ENCODE results near the gene RGS3.
"Not testable (repeated sequence)": the region's sequence is repeated elsewhere in the genome, so short reads cannot be mapped to it uniquely, and the experiment has no call there.

Gene RGS3

DNA sequence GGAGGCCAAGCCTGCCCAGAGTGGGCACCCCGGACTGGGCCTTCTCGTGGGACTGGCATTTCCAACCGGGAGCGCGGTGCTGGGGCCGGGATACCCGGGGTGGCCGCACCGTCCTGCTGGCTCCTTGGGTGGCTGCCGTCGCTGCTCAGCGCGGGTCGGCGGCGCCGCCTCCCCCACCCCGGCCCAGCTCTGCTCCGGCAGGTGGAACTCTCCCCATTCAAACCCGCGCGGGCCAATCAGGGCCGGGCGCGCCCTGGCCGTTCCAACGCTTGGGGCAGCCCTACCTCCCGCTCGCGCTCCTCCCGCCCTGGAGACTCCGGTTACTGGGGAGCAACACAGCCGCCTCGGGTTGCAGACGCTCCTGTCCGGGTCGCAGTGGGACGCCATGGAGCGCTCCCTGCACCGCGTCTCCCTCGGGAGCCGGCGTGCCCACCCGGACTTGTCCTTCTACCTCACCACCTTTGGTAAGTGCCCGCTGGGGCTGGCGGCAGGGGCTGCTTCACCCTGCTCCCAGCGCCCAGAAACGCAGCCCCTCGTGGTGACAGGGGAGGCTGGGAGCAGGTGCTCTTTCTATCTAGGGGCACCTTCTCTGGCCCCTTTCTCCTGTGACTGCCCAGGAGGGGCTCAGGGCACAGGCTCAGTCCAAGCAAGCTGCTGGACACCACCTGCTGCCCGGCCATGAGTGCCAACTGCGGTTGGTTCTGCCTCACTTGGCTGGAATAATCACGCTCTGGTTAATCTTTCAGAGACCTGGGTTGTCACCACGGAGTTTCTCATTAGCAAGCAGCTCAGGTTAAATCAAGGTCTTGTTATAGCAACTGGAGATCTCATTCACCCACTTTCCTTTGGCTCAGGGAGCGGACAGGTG lies at the start of gene RGS3:
TSS of gene RGS3 (plus strand) at position 310 of the 868 bp plus-strand sequence. CDS start at position 386, 76 bp downstream.
- DNase-seq (ENCODE audit: low read depth): no peak

DNA sequence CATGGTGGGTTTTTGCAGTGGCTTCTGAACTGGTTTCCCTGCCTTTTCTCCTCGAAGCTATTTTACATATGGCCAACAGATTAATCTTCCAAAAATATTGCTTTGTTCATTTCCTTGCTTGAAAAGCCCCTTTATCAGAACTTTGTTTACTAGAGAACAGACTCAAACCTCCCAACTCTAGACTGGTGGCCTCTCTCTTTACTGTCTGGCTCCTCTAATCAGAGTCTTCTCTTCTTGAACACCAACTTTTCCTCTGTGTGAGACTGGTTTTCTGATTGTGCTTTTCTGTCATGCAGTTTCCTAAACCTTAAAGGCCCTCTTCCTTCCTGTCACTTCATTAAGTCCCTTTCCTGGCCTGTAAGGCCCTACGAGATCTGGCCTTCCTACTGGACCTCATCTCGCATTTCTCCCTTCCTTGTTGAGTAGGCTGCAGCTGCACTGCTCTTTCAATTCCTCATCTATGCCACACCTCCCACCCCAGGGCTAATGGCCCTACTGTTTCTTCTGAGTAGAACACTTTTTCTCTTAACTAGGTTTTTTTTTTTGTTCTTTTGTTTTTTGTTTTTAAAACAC lies 47.3 kb upstream of the RGS3 start:
- DNase-seq (ENCODE audit: low read depth): no peak

DNA sequence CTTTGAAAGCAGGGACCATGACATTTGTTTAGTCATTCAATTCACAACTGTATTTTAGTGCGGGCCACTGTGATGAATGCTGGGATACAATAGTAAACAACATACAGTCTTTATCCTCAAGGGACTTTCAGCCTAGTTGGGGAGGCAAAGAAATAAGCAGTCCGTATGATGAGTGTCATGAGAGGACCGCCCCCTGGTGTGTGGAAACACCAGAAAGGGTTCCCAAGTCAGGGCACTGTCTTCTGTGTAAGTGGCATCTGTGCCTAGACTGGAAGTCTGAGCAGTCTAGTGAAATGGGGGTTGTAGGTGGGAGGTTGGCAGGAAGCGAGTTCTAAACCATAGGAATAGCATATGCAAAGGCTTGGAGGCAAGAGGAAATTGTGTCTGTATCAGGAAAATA lies 46.2 kb upstream of the RGS3 start:
- DNase-seq (ENCODE audit: low read depth): no peak

DNA sequence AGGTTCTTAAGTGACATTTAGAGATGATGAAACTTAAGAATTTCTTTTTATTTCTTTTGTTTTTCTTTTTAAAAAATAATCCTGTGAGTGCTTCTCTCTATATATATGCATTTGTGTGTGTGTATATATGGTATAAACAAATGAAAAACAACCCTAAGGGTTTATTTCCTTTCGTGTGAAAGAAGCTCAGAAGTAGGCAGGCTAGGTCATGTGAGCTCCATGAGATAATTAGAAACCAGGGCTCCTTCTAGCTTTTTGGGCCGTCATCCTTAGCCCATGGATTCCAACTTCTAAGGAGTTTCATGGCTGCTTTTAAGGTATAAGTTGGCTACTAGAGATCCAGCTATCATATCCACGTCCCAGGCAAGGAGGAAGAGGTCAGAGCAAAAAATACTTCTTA lies 41.8 kb upstream of the RGS3 start:
- DNase-seq (ENCODE audit: low read depth): no peak

DNA sequence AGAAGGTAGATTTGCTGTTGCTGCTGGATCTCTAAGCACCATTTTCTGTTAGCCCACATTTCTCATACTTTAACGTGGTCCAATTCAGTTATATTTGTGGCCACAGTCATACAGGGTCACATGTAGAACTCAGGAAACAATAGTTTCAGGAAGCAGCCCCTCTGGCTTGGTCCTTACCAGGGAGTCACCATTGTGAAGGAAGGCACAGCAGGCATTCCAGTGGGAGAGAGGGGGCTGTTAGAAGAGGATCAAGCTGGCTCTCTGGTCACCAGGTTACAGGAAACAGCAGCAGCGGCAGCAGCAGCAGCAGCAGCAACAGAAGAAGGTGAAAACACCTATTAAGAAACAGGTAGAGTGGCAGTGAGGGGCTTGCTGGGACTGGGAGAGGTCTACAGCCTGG lies 38.5 kb upstream of the RGS3 start:
- DNase-seq (ENCODE audit: low read depth): no peak

DNA sequence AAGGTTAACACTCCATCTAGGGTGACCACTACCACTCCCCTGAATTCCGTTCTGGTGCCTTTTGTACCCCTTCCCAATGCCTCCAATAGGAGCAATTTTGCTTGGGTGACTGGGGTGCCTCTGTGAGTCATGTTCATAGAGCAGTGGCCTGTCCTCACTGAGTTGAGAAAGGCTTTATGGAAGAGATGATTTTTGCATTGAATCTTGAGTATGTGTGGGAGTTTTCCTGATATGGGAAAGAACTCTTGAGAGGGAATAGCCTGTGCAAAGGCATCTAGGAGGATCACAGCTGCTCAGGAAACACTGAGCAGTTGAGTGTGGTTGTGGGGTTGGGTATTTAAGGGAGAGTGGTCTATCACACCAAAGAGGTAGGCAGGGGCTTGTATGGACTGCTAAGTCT lies 36.8 kb upstream of the RGS3 start:
- DNase-seq (ENCODE audit: low read depth): no peak

DNA sequence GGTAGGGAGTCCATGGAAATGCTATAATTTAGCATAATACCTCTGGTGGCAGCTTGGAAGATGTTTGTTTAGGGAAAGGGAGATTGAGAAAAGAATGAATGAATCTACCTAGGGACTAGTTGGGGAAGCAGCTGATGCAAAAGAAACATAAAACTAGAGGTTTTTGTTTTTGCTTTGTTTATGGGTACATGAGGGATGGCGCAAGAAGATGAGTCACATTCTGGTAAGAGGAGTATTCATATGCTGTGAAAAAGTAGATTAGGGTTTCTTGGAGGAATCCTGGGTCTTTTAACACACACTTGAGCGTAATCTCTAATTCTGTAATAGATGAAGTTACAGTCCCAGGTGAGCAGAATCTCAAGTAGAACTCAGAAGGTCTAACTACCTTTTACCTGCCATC lies 35.9 kb upstream of the RGS3 start:
- DNase-seq (ENCODE audit: low read depth): no peak

DNA sequence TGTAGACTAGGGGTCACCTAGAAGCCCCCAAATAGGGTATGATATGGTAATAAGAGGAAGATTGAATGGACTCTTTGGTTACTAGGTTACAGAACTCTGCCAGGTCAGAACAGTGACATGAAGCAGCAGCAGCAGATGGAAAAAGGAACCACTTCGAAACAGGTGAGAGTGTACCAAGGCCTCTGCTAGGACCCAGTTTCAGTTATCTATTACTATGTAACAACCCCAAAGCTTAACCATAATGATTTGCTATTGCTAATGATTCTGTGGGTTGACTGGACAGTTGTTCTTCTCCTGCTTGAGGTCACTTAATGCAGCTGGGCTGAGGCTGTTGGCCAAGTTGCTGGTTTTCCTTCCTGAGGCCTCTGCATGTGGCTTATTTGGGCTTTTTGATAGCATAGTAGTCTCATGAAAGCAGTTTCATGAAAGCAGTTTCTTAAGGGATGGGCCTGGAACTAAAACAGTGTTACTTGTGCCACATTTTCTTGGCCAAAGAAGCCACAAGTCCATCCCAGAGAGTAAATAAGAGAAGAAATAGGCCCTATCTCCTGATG lies 35.4 kb upstream of the RGS3 start:
- DNase-seq (ENCODE audit: low read depth): no peak

DNA sequence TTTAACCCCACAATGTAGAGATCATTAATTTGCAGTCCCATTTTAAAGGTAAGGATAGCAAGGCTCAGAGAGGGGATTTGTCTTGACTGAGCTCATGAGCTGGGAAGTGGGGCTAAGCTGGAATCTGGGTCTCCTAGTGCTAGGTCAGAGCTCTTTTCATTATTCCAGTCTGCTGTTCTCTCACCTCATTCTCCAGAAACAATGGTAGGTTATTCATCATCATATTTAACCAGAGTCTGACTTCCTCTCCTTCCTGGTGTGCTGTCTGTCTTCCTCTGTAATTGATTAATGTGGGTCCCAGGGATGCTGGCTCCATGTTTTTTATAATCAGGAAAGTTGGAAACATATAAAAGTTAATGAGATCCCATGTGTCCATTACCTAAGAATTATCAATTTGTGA lies 32.3 kb upstream of the RGS3 start:
- no peak for DNase-seq (ENCODE audit: low read depth)

DNA sequence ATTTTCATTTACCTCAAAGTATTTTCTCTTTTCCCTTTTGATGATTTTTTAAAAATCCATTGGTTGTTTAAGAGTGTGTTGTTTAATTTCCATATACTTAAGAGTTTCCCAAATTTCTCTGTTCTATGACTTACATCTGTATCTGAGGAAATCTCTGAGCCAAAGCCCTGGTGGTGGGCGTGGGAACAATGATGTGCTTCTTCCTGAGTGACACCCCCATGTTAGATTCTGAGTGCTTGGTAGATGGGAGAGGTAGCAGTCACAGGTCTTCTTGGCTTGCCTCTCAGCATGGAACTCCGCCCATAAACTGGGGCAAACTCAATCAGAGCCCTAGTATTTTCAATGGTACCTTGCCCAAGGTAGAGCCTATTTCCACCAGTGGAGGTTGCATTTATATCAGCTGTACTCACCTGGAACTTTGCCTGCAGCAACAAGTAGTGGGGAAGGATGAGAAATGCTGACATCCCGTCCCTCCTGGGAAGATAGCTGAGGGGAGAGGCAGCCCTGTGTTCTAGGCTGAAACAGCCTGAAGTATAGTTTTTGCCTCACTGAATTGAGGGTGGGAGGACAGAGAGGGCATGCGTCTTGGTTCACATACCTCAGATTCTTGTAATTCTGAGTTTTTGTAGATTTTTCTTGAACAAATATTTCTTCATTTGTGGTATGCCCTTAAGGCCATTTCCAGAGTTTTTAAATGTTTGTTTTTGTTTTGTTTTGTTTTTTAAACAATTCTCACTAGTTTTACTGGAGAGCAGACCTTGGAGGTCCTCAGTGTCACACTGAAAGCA lies 26.6 kb upstream of the RGS3 start:
- DNase-seq (ENCODE audit: low read depth): no peak

DNA sequence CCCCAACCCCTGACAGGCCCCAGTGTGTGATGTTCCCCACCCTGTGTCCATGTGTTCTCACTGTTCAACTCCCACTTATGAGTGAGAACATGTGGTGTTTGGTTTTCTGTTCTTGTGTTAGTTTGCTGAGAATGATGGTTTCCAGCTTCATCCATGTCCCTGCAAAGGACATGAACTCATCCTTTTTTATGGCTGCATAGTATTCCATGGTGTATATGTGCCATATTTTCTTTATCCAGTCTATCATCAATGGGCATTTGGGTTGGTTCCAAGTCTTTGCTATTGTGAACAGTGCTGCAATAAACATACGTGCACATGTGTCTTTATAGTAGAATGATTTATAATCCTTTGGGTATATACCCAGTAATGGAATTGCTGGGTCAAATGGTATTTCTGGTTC lies 25.8 kb upstream of the RGS3 start:
- not testable (repeated sequence) for DNase-seq (ENCODE audit: low read depth)

DNA sequence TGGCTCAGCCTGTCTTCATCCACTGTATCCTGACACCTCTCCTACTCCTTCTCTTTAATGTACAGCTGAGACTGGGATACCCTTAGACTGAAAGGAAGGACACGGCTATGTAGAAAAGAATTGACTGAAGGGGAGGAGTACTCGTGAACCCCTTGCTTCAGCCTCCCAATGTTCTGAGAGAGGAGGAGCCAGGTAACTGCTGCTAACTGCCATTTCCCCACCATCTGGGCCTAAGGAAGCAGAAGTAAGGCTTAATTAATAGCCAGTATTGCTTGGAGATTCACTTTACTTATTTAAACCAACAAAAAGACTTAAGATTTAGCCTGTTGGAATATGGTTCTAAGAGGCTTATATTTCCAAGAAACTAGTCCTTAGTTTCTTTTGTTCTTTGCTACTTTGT lies 18.8 kb upstream of the RGS3 start:
- DNase-seq (ENCODE audit: low read depth): no peak

DNA sequence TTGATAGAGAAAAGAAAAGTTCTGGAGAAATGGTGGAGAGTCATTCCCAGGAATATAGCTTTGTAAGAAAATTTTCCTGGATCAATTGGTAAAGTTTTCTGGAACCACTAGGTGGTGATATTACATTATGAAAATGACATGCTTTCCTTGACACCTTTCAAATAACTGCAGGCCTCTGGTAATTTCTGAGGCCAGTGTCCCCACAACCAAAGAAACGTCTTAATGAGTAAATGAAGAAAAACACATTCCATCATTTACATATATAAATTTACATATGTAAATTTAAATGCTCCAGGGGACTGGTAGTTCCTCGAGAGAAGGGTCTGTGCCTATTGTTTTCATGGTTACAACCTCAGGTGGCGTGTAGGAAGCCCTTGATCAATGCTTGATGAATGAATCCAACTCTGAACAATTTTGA lies 17.2 kb upstream of the RGS3 start:
- DNase-seq (ENCODE audit: low read depth): no peak

DNA sequence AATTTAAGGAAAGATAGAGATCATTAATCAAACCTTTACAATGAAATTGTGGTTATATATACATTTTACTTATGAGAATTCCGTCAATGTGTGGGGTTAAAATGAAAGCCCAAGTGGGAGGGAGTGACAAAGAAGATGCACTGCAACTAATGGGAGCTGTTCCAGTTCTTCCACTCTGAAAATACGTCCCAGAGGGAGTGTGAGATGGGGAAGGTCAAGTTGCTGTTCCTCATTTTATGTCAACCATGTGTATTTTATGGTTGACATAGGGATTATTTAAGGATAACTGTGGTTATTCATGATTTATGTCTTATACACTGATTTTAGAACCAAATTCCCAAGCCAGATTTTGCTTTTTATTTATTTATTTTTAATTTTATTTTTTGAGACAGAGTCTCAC lies 14.2 kb upstream of the RGS3 start:
- no peak for DNase-seq (ENCODE audit: low read depth)

DNA sequence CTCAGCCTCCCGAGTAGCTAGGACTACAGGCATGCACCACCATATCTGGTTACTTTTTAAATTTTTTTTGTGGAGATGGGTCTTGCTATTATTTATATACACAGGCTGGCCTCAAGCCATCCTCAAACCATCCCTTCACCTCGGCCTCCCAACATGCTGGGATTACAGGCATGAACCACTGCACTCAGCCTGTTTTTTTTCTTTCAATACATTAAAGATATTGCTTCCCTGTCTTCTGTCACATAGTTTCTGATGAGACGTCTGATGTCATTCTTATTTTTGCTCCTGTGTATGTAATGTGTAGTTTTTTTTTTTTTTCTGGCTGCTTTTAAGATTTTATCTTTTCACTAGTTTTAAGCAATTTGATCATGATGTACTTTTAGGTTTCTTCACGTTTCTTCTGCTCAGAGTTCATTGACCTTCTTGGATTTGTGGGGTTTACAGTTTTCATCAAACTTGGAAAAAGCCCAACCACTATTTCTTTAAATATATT lies 11.4 kb upstream of the RGS3 start:
- DNase-seq (ENCODE audit: low read depth): no peak

DNA sequence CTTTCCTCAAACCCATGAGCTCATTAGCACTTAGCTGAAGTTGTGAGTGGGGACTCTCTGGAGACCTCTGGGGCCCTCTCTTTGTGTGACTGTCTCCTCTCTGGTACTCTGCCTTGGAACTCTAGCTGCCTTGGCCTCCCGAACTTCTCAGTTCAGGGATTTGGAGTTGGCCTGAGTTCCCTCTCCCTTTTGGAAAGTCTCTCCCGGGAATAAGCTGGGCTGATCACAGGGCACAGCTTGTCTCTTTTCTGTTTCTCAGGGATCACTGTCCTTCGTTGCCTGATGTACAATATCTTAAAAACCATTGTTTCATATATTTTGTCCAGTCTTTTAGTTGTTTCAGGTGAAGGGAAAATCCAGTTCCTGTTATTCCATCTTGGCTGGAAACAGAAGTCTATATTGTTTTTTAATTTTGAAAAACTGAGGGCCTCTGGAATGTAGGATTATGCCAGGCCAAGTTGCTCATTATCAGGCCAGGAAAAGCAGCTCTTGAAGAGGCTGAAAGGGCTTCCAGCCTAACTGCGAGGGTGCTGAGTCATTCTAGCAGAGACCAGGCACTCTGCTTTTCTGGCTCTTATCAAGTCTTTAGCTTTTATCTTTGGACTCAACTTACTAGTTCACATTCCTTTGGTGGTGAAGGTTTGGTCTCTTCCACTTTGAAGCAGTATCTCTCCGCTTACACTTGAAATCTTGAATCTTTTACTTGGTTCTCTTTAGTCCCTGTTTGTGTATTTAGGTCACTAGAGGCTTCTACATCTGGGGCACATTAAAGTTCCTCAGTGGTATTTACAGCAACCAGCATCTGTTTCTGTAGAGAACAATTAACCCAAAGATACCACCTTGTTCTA lies 8.4 kb upstream of the RGS3 start:
- DNase-seq (ENCODE audit: low read depth): no peak

DNA sequence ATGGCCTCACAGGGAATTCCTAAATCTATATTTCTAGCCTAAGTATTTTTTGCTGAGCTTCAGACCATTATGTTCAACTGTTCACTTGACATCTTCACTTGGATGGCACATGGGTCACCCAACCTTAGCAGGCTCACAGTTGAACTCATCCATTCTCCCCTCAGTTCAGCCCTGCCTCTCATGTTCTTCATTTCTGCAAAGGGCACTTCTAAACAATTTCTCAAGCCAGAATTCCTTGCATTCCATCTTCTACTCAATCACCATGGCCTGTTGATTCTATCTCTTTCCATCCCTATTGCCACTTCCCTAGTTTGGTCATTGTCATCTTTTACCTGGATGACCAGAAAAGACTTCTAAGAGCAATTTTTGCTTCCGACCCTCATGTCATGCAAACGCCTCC lies 7.3 kb upstream of the RGS3 start:
- DNase-seq (ENCODE audit: low read depth): no peak

DNA sequence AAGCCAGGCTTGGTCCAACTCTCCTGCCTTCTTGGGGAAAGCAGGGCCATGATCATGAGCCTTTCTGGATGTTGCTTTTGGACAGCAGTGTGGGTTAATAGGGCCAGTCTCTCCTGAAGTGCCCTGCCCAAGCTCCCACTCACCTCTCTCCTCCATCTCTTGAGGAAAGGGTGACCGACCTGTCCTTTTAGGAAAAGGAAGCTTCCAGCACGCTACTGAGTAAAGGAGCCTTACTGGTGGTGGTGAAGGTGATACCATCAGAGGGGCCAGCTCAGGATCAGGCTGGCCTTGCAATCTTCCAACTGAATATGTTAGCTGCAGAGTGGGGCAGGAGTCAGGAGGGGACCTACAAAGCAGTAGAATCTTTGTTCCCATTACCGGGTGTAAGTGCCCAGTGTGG lies 2.2 kb upstream of the RGS3 start:
- no peak for DNase-seq (ENCODE audit: low read depth)

DNA sequence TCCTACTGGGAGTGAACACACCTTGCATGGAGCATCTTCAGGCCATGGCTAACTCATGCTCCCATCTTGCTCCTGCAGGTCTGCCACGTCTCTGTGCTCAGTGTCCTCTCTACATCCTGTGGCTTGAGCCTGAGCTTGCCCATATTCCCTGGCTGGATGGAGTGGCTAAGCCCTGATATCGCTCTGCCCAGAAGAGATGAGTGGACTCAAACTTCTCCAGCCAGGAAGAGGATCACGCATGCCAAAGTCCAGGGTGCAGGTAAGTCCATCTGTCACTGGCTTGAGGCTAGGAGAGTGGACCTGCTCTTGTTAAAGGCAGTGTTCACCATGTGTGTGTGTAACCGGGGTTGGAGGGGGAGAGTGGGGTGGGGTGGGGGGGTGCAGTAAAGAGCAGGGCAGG lies 1.6 kb upstream of the RGS3 start:
- DNase-seq (ENCODE audit: low read depth): no peak

DNA sequence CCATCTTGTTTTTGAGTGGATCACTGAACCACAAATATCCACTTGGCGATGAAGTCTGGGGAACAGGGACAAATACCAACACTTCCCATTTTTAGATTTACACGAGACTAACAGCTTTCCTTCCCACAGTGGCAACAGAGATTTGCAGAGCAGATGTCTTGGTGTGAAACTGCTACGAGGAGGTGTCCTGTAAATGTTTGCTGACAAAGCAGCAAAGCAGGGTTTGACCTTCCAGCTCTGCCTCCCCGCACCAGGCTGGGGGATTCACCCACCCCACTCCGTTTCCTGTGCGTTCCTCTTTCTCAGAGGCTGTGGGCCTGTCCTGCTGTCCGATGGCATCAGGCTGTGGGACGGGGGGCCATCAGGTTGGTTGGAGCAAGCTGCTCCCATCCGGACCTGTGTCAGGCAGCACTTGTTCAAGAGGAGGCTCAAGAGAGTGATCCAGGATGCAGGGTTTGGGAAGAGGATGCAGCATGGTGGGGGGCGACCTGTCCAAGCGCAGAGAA lies 693 bp upstream of the RGS3 start:
- no peak for DNase-seq (ENCODE audit: low read depth)

DNA sequence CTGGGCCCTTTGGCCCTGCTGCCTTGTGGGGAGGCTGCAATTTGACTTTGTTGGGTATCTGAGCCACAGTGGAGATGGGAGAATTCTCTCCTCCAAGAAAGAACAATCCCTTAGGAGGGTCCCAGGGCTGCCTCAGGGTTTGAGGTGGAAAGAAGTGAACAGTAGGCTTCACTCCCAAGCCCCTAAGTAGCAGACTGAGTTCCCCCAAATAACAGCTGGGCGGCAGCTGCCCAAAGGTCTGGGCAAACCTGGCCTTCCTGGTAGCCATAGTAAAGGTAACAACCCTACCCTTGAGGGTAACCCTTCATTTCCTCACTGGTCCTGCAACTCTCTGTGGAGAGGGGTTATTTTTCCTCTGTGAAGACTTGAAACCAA lies 746 bp downstream of the RGS3 start:
- DNase-seq (ENCODE audit: low read depth): no peak
